T47D (cell line): ENCODE measurements around the gene TNIK.

Experiments used
- DNase-seq, 2 experiments: peaks; one replicate each; pipeline versions ENCODE4 v3.0.0 to v3.0.0-alpha.2; 2011 to 2012; ENCODE audit warnings: low read depth in 1 of 2, low spot score in 1 of 2
- JUND ChIP-seq: IDR thresholded peaks from 2 replicates; pipeline ENCODE4 v1.6.1; 2012; ENCODE audit warnings: low read depth
- in situ Hi-C: cut with HindIII; loops from 2 replicates; pipeline ENCODE4 v1.10.0; 2016; ENCODE audit warnings: low sequenced_read_pairs, low pct_unique_long_range_greater_than_20kb

TNIK gene

GRCh38 chr3:171364500-171364899, 95.7 kb downstream of the TNIK start:
- no peak for DNase-seq
- in situ Hi-C loops = no loop called here
- no peak for TF ChIP-seq JUND

GRCh38 chr3:171363202-171363601, 97.0 kb downstream of the TNIK start:
- DNase-seq = no peak
- no peak for TF ChIP-seq JUND
- in situ Hi-C loops = no loop called here

GRCh38 chr3:171362575-171362974, 97.6 kb downstream of the TNIK start:
- no peak for DNase-seq
- no peak for TF ChIP-seq JUND
- in situ Hi-C loops = no loop called here

DNA sequence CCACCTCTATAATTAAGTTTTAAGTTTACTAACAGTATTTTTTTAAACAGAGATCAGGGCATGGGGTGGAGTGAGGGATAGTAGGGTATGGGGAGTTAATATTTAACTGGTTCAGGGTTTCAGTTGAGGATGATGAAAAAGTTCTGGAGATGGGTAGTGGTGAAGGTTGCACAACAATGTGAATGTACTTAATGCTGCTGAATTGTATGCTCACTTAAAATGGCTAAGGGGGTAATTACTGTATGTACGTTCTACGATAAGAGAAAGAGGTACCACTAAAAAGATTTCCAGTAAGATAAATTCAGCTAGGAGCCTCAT, 101.4 kb downstream of the TNIK start:
- no peak for DNase-seq
- no peak for TF ChIP-seq JUND
- in situ Hi-C loops = no loop called here

GRCh38 chr3:171358181-171358880, 101.9 kb downstream of the TNIK start:
- no peak for DNase-seq
- TF ChIP-seq JUND = no peak
- in situ Hi-C loops = no loop called here

- no peak for DNase-seq
- no peak for TF ChIP-seq JUND
- in situ Hi-C loops = no loop called here
Measured at GRCh38 chr3:171357721-171358120, 102.5 kb downstream of the TNIK start.

- DNase-seq = no peak
- TF ChIP-seq JUND = no peak
- in situ Hi-C loops = no loop called here
Measured at GRCh38 chr3:171356251-171356650, 104.0 kb downstream of the TNIK start.

DNA sequence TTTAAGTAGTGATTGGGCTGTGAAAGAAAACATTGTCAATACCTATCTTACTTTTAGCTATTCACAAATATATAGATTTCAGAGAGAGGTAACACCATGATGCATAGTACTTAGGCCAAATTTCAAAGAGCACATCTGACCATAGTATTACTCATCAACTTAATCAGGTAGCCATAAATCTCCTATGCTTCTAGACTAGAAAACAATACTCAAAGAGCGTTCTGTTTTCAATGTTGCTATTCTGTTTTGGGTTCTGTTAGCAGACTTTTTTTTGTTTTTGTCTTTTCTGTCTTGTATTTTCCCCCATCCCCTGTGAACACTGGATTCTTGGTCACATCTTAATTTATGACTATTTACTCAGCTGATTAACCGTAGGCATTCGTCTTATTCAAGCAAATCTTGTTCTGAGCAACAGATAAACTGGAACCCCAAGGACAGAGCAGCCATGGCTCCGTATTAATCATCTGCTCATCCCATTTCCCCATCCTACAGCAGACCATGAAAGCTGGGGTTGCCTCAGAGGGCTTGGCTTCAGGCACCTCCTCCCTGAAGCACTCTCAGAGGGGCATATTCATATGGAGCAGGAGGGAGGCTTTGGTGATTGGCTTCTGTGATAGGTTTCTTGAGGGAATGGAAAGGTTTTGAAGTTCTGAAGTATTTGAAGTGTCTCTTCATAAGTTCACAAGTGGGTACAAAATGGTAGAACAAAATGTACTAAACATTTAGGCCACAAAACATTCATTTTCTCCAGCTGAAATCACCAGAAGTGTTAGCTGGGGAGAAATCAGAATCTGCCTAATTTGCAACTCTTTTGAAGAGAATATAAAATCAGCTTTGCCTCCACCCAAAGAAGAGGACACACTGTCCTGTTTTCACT, 105.3 kb downstream of the TNIK start:
- in situ Hi-C loops = no loop called here
- no peak for DNase-seq
- TF ChIP-seq JUND = no peak

GRCh38 chr3:171354049-171354705, 106.0 kb downstream of the TNIK start:
- in situ Hi-C loops = no loop called here
- no peak for TF ChIP-seq JUND
- DNase-seq = no peak

DNA sequence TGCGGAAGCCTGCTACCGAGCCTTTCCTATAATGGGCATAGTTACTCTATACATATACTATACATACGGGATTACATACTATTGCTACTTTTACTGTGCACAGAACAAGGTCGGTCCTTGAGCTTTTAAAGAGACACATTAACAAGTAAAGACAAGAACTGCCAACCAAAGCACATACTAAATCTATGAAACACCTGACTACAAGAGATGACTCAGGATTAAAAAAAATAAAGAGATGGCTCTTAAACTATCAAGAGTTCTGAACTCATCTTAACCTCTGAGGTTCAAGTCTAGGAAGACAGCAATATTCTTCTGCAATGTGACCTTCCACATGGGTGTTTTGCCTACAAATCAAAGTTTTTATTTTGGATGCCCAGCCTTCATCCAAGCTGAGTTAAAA, 106.8 kb downstream of the TNIK start:
- no peak for TF ChIP-seq JUND
- in situ Hi-C loops = no loop called here
- DNase-seq = no peak

DNA sequence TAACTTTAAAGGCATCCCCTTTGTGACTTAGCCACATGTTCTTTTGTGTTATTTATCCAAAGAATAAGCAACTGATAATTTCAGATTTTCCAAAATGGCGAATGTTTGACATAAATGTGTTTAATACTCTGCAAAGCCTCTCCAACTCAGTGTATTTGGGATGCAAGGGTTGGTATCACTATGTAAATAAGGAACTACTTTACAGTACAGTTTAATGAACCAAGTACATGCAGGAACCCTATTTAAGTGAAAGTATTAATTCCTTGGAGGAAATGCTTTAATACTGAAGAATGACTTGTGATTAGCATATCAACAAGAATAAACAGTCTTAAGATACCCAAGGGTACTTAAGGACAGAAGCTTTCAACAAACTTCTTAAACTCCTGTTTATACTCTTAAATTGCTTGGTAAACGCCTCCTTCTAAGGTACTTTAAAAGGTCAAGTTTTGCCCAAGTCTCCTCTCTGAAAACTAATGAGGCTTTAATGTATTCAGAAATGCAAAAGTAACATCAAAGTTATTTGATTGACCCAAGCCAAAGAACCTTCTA, 107.7 kb downstream of the TNIK start:
- TF ChIP-seq JUND = no peak
- in situ Hi-C loops = no loop called here
- DNase-seq = no peak

- TF ChIP-seq JUND = no peak
- DNase-seq = no peak
- in situ Hi-C loops = no loop called here
Measured at GRCh38 chr3:171351676-171352075, 108.5 kb downstream of the TNIK start.

GRCh38 chr3:171350364-171350763, 109.8 kb downstream of the TNIK start:
- TF ChIP-seq JUND = no peak
- in situ Hi-C loops = no loop called here
- DNase-seq = no peak
